HCT116 (cell line): ENCODE measurements around the gene CPHXL2. TPM values are rescaled to one million over a fixed set of nuclear protein-coding genes. Genes with fewer than 3 reads are reported as not detected.

Experiments used
- ATAC-seq: fragments of 200-7000 bp; cut with Tn5 transposase; 2 replicates; pipeline ENCODE4 v1.9.1; 2020; ENCODE audit warnings: mild to moderate bottlenecking, moderate library complexity
- Bru-seq: library from RNA; stranded (reverse); fragments of 400-500 nt; gene quantifications from one replicate; lab custom pipeline; 2021; lab: Mats Ljungman, UMichigan
- BruChase-seq, 2 experiments: library from RNA; stranded (reverse); fragments of 400-500 nt; gene quantifications; one replicate each; lab custom pipeline; 2021; lab: Mats Ljungman, UMichigan
- BruUV-seq: library from RNA; stranded (reverse); fragments of 400-500 nt; replicated peaks from 2 replicates; lab custom pipeline; 2021; lab: Mats Ljungman, UMichigan
- CTCF ChIA-PET: fragments of 300-600 bp; sonication (Branson Sonifier 250); formaldehyde crosslinking; loops from one replicate; lab custom pipeline; 2021; ENCODE audit warnings: antibody characterized with exemption; lab: Charles Lee
- POLR2A ChIA-PET: fragments of 300-600, 350-600 bp; sonication (Branson Sonifier 250); formaldehyde crosslinking; loops from one replicate; lab custom pipeline; 2021; ENCODE audit warnings: antibody characterized with exemption; lab: Charles Lee
- RAD21 ChIA-PET, 2 experiments: fragments of 300-600 bp; sonication (Branson Sonifier 250); formaldehyde crosslinking; loops; one replicate each; lab custom pipeline; 2023; ENCODE audit warnings: low total read pairs in 2 of 2; ENCODE audit not compliant: uncharacterized antibody in 2 of 2, unreplicated experiment in 2 of 2, low non-redundant PET in 1 of 2; lab: Charles Lee
- DNase-seq: peaks from one replicate; pipeline ENCODE4 v3.0.0-alpha.2; 2010; ENCODE audit warnings: low read depth, low spot score
- H2AFZ ChIP-seq: fragments of 200-600 bp; shearing (Covaris generic), sonication (generic); 2 replicates; pipeline ENCODE4 v1.6.1; 2017; ENCODE audit warnings: low read depth, mixed run types, mixed read lengths, antibody characterized with exemption, low read length; ENCODE audit not compliant: poor library complexity, severe bottlenecking
- H3K27ac ChIP-seq: 2 replicates; pipeline ENCODE4 v1.5.1; 2012; ENCODE audit warnings: low read depth, low read length
- H3K27me3 ChIP-seq: fragments of 200-600 bp; sonication (generic); 2 replicates; pipeline ENCODE4 v1.6.1; 2016; ENCODE audit warnings: mixed run types, low read length, mixed read lengths; ENCODE audit not compliant: insufficient read depth
- H3K36me3 ChIP-seq, 2 experiments: fragments of 200-500 bp in 1 of 2; fragments of 200-600 bp in 1 of 2; sonication (Bioruptor generic) in 1 of 2; sonication (generic) in 1 of 2; 2 replicates each; pipeline versions ENCODE4 v1.5.1 to v1.6.1; 2014 to 2016; ENCODE audit warnings: low read length in 2 of 2, inconsistent platforms in 1 of 2, mixed read lengths in 1 of 2, mixed run types in 1 of 2; ENCODE audit not compliant: insufficient read depth in 2 of 2, control insufficient read depth in 1 of 2
- H3K4me1 ChIP-seq, 2 experiments: fragments of 200-600 bp in 1 of 2; sonication (generic) in 1 of 2; 2 replicates each; pipeline versions ENCODE4 v1.5.1 to v1.6.1; 2012 to 2017; ENCODE audit warnings: low read length in 2 of 2, inconsistent platforms in 1 of 2, mild to moderate bottlenecking in 1 of 2, mixed read lengths in 1 of 2, mixed run types in 1 of 2, moderate library complexity in 1 of 2; ENCODE audit not compliant: insufficient read depth in 2 of 2, control insufficient read depth in 1 of 2
- H3K4me2 ChIP-seq: fragments of 200-600 bp; sonication (generic); 2 replicates; pipeline ENCODE4 v1.6.1; 2017; ENCODE audit warnings: mixed run types, low read length, mixed read lengths
- H3K4me3 ChIP-seq, 2 experiments: fragments of 200-600 bp in 1 of 2; sonication (generic) in 1 of 2; replicated peaks in 1 of 2; 2 replicates each; pipeline ENCODE4 v1.5.1; 2011 to 2016; ENCODE audit warnings: low read length in 2 of 2, control low read depth in 1 of 2, low read depth in 1 of 2, mild to moderate bottlenecking in 1 of 2, mixed read lengths in 1 of 2, mixed run types in 1 of 2
- H3K79me2 ChIP-seq: fragments of 200-600 bp; sonication (generic); 2 replicates; pipeline ENCODE4 v1.6.1; 2017; ENCODE audit warnings: mild to moderate bottlenecking, mixed run types, low read length, moderate library complexity, mixed read lengths; ENCODE audit not compliant: insufficient read depth
- H3K9ac ChIP-seq: fragments of 200-600 bp; sonication (generic); 2 replicates; pipeline ENCODE4 v1.6.1; 2016; ENCODE audit warnings: low read length, mixed read lengths
- H3K9me2 ChIP-seq: fragments of 200-600 bp; sonication (generic), shearing (Covaris generic); 2 replicates; pipeline ENCODE4 v1.6.1; 2017; ENCODE audit warnings: mixed run types, mild to moderate bottlenecking, moderate library complexity; ENCODE audit not compliant: insufficient read depth
- H3K9me3 ChIP-seq, 2 experiments: fragments of 200-500 bp in 1 of 2; fragments of 200-600 bp in 1 of 2; sonication (Bioruptor generic) in 1 of 2; sonication (generic) in 1 of 2; 2 replicates each; pipeline ENCODE4 v1.6.1; 2014 to 2017; ENCODE audit warnings: low read length in 2 of 2, mixed read lengths in 2 of 2, inconsistent platforms in 1 of 2, low read depth in 1 of 2, mild to moderate bottlenecking in 1 of 2, mixed run types in 1 of 2, moderate library complexity in 1 of 2; ENCODE audit not compliant: control insufficient read depth in 1 of 2, insufficient read depth in 1 of 2
- H4K20me1 ChIP-seq: fragments of 200-600 bp; sonication (generic), shearing (Covaris generic); 2 replicates; pipeline ENCODE4 v1.6.1; 2017; ENCODE audit warnings: mixed run types, mild to moderate bottlenecking, moderate library complexity; ENCODE audit not compliant: insufficient read depth
- EZH2phosphoT487 ChIP-seq: fragments of 200-600 bp; IDR thresholded peaks from 2 replicates; pipeline ENCODE4 v1.6.1; 2018; ENCODE audit warnings: antibody characterized with exemption, borderline replicate concordance
- JUND ChIP-seq: IDR thresholded peaks from 2 replicates; pipeline ENCODE4 v1.6.1; 2012
- MAX ChIP-seq: IDR thresholded peaks from 2 replicates; pipeline ENCODE4 v1.6.1; 2012
- REST ChIP-seq: IDR thresholded peaks from 2 replicates; pipeline ENCODE4 v1.6.1; 2012; ENCODE audit warnings: low read depth
- SRF ChIP-seq: IDR thresholded peaks from 2 replicates; pipeline ENCODE4 v1.6.1; 2012; ENCODE audit warnings: low read depth
- ZNF274 ChIP-seq: fragments of 200-500 bp; sonication (Bioruptor generic); IDR thresholded peaks from 2 replicates; pipeline ENCODE4 v1.6.1; 2014; ENCODE audit warnings: mild to moderate bottlenecking, low read depth, low read length, inconsistent platforms
- intact Hi-C: fragments of 100-400 bp; cut with micrococcal nuclease; formaldehyde crosslinking; loops from 2 replicates; pipeline ENCODE4 v1.10.0; 2022
- long read RNA-seq: library from polyadenylated mRNA; unstranded; transcript quantifications from one replicate; pipeline ENCODE4 v2.0.0, GENCODE V29; 2021; ENCODE audit not compliant: unreplicated experiment
- polyA plus RNA-seq: library from polyadenylated mRNA; unstranded; fragments of >200 nt; gene quantifications from 2 replicates; pipeline ENCODE4 v1.2.1, GENCODE V29; 2012; ENCODE audit warnings: missing spikeins
- total RNA-seq: library from RNA; stranded (reverse); gene quantifications from one replicate; pipeline ENCODE4 v1.2.1, GENCODE V29; 2021; ENCODE audit not compliant: unreplicated experiment

The CPHXL2 gene
- total RNA-seq (not detected), Bru-seq, nascent RNA (not detected), BruChase-seq, experiment 1, labeled RNA remaining after a 6-hour chase (not detected), BruChase-seq, experiment 2, labeled RNA remaining after a 2-hour chase (not detected)
- polyA plus RNA-seq: not detected in 2 replicates
- long read RNA-seq: 0 reads

- H4K20me1 ChIP-seq: no peaks in the 10 kb centered on the region
- BruUV-seq: no TSS peak
- TF ChIP-seq EZH2phosphoT487 (no peak), SRF (no peak), MAX (no peak), ZNF274 (no peak), REST (no peak), JUND (no peak)
- H3K9me3 ChIP-seq: no peaks in the 10 kb centered on the region
- no peaks in the 10 kb centered on the region for H3K27me3 ChIP-seq
- H3K9ac ChIP-seq: no peak within 1 kb of the TSS
- no peaks in the 10 kb centered on the region for H3K36me3 ChIP-seq
- H3K4me1 ChIP-seq: no peaks in the 10 kb centered on the region
- ChIA-PET POLR2A (no interaction called here), RAD21 (no interaction called here), CTCF (no interaction called here)
- intact Hi-C loops: no loop called here
- no peak within 1 kb of the TSS for H3K4me2 ChIP-seq
- H3K9me2 ChIP-seq: no peaks in the 10 kb centered on the region
- no peak within 1 kb of the TSS for H2AFZ ChIP-seq
- H3K79me2 ChIP-seq: no peaks in the 10 kb centered on the region
- H3K27ac ChIP-seq: no peak within 1 kb of the TSS
- H3K4me3 ChIP-seq: no peak within 1 kb of the TSS
- no peak for ATAC-seq
- no peak for DNase-seq
Measured at GRCh38 chr16:75676909-75677308, at the start of gene CPHXL2. CPHXL2 (minus strand) TSS chr16:75677009; CDS start chr16:75676999, 10 bp downstream.
